ENCODE measurements around the gene ALKBH5. TPM values are rescaled to one million over a fixed set of nuclear protein-coding genes. Genes with fewer than 3 reads are reported as not detected.

The ALKBH5 gene
- polyA plus RNA-seq, 1 experiment: 97.5 TPM

GRCh38 chr17:18198530-18198929, 14.9 kb downstream of the ALKBH5 start:
- ChIA-PET CTCF (interaction anchor here (0.7 to 1.8 kb wide), 3 partner anchors 9 to 19 kb away, joined by 3 to 6 read pairs (median 4); no protein-coding TSS in a partner anchor), POLR2A (no interaction called here)
- no peak for DNase-seq (ENCODE audit: low read depth)
- no peak overlapping the region for H3K4me3 ChIP-seq (ENCODE audit: low read depth, low read length)
- TF ChIP-seq, protein P1, sequence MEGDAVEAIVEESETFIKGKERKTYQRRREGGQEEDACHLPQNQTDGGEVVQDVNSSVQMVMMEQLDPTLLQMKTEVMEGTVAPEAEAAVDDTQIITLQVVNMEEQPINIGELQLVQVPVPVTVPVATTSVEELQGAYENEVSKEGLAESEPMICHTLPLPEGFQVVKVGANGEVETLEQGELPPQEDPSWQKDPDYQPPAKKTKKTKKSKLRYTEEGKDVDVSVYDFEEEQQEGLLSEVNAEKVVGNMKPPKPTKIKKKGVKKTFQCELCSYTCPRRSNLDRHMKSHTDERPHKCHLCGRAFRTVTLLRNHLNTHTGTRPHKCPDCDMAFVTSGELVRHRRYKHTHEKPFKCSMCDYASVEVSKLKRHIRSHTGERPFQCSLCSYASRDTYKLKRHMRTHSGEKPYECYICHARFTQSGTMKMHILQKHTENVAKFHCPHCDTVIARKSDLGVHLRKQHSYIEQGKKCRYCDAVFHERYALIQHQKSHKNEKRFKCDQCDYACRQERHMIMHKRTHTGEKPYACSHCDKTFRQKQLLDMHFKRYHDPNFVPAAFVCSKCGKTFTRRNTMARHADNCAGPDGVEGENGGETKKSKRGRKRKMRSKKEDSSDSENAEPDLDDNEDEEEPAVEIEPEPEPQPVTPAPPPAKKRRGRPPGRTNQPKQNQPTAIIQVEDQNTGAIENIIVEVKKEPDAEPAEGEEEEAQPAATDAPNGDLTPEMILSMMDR (IDR thresholded peaks at IDR 0.05; ENCODE audit: insufficient read depth, low read depth, low read length): no peak
- peaks cover 32% of the 10 kb centered on the region for H3K36me3 ChIP-seq (ENCODE audit: control insufficient read depth, insufficient read depth, low read length)
- H3K27me3 ChIP-seq (ENCODE audit: control insufficient read depth, insufficient read depth, low read length): no peaks in the 10 kb centered on the region

DNA sequence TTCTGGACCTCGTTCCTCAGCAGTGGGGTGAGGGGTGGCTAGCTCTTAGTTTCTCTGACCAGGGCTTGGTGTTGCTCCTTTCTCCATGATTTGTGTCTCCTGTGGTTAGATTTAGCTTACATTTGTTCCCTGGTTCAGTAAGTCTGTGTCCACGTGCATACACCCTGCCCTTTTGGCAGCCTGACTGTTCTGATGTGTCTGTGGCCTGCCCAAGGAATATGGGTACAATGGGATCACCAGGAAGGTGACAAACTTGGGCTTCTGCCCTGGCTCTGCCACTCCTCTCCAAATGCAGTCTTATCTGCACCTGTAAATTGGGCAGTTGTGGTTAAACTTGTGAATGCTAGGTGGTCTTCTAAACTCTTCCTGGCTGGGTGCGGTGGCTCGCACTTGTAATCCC, 17.5 kb downstream of the ALKBH5 start:
- Histone ChIP-seq H3K4me3 (ENCODE audit: low read depth, low read length) (no peak overlapping the region), H3K36me3 (ENCODE audit: control insufficient read depth, insufficient read depth, low read length) (peaks cover 31% of the 10 kb centered on the region), H3K27me3 (ENCODE audit: control insufficient read depth, insufficient read depth, low read length) (no peaks in the 10 kb centered on the region)
- CTCF ChIA-PET: interaction anchor here (1.0 to 1.5 kb wide), 2 partner anchors 15 to 17 kb away, joined by 3 read pairs; no protein-coding TSS in a partner anchor
- TF ChIP-seq, protein P1 (IDR thresholded peaks at IDR 0.05; ENCODE audit: insufficient read depth, low read depth, low read length): no peak
- DNase-seq (ENCODE audit: low read depth): no peak
- POLR2A ChIA-PET: no interaction called here

DNA sequence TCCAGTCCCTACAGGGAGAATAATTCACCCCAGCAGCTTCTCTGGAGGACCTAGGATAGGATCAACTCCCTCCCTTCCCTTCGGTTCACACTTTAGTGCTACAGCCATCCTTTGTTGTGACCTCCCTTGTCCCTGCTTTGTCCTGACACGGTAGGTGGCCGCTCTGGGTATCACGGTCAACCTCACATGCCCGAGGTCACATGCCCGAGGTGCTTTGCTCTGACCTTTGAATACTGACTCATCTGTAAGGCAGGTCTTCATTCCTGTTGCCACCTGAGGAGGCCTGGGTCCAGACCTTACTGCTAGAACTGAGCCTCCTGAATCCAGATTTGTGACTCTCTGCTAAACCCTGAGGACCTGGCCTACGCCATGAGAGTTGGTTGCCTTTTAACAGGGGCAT, 19.7 kb downstream of the ALKBH5 start:
- no peak for DNase-seq (ENCODE audit: low read depth)
- TF ChIP-seq, protein P1 (IDR thresholded peaks at IDR 0.05; ENCODE audit: insufficient read depth, low read depth, low read length): no peak
- Histone ChIP-seq H3K4me3 (ENCODE audit: low read depth, low read length) (no peak overlapping the region), H3K27me3 (ENCODE audit: control insufficient read depth, insufficient read depth, low read length) (no peaks in the 10 kb centered on the region), H3K36me3 (ENCODE audit: control insufficient read depth, insufficient read depth, low read length) (peaks cover 31% of the 10 kb centered on the region)
- POLR2A ChIA-PET: no interaction called here
- CTCF ChIA-PET: interaction anchor here (0.7 to 2.2 kb wide), 4 partner anchors 11 to 61 kb away, joined by 3 to 7 read pairs (median 3); no protein-coding TSS in a partner anchor

DNA sequence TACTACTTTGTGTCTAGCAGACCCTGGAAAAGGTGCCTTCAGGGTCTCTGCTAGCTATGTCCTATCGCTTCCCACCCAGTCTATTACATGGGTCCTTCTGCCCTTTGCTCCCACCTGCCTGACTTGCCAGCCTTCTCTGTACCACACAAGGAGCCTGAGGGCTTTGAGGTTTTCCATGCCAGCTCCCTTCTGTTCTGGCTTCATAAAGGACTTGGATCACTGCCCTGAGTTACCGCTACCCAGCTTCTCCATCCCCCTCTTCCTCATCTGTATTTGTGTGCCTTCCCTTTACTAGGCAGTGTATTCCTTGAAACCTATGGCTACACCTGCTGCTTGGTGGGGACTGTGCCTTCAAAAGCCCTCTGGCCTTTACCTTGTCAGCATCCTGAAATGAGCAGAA, 22.2 kb downstream of the ALKBH5 start:
- ChIA-PET CTCF (interaction anchor here (0.7 to 6.5 kb wide), 3 partner anchors 11 to 13 kb away, joined by 3 to 34 read pairs (median 3); no protein-coding TSS in a partner anchor), POLR2A (interaction anchor here (0.6 kb wide), 1 partner anchor 15 kb away, joined by 3 read pairs; no protein-coding TSS in a partner anchor)
- peaks cover 34% of the 10 kb centered on the region for H3K36me3 ChIP-seq (ENCODE audit: control insufficient read depth, insufficient read depth, low read length)
- no peak for DNase-seq (ENCODE audit: low read depth)
- TF ChIP-seq, protein P1 (IDR thresholded peaks at IDR 0.05; ENCODE audit: insufficient read depth, low read depth, low read length): no peak
- H3K4me3 ChIP-seq (ENCODE audit: low read depth, low read length): no peak overlapping the region
- no peaks in the 10 kb centered on the region for H3K27me3 ChIP-seq (ENCODE audit: control insufficient read depth, insufficient read depth, low read length)

- TF ChIP-seq, protein P1 (IDR thresholded peaks at IDR 0.05; ENCODE audit: insufficient read depth, low read depth, low read length): no peak
- ChIA-PET CTCF (interaction anchor here (0.5 to 6.5 kb wide), 3 partner anchors 10 to 145 kb away, joined by 3 to 34 read pairs (median 4); no protein-coding TSS in a partner anchor), POLR2A (no interaction called here)
- no peak for DNase-seq (ENCODE audit: low read depth)
- Histone ChIP-seq H3K4me3 (ENCODE audit: low read depth, low read length) (no peak overlapping the region), H3K36me3 (ENCODE audit: control insufficient read depth, insufficient read depth, low read length) (peaks cover 35% of the 10 kb centered on the region), H3K27me3 (ENCODE audit: control insufficient read depth, insufficient read depth, low read length) (no peaks in the 10 kb centered on the region)
Observed at GRCh38 chr17:18206962-18207361, 23.3 kb downstream of the ALKBH5 start.

All from BJ (cell line).